GM10266 (cell line): Measurements from ENCODE around the gene AEN.
"Not testable (repeated sequence)": the region's sequence is repeated elsewhere in the genome, so short reads cannot be mapped to it uniquely, and the experiment has no call there.

Experiments used
- DNase-seq: peaks from one replicate; pipeline ENCODE4 v3.0.0; 2012; ENCODE audit errors: extremely low spot score
- CTCF ChIP-seq: IDR thresholded peaks from 2 replicates; pipeline ENCODE4 v1.5.1; 2012; ENCODE audit warnings: mild to moderate bottlenecking, low read depth; ENCODE audit not compliant: control insufficient read depth, insufficient read depth; ENCODE audit errors: missing control alignments

The AEN gene

GRCh38 chr15:88628018-88628654 lies 7.0 kb downstream of the AEN start:
- TF ChIP-seq CTCF, result no peak
- DNase-seq, result no peak

GRCh38 chr15:88629071-88629470 lies 7.9 kb downstream of the AEN start:
- no peak for TF ChIP-seq CTCF
- DNase-seq, result no peak

GRCh38 chr15:88630141-88630721 lies 9.1 kb downstream of the AEN start:
- no peak for DNase-seq
- TF ChIP-seq CTCF, result no peak

GRCh38 chr15:88630798-88631463 lies 9.8 kb downstream of the AEN start:
- DNase-seq, result no peak
- TF ChIP-seq CTCF, result no peak

DNA sequence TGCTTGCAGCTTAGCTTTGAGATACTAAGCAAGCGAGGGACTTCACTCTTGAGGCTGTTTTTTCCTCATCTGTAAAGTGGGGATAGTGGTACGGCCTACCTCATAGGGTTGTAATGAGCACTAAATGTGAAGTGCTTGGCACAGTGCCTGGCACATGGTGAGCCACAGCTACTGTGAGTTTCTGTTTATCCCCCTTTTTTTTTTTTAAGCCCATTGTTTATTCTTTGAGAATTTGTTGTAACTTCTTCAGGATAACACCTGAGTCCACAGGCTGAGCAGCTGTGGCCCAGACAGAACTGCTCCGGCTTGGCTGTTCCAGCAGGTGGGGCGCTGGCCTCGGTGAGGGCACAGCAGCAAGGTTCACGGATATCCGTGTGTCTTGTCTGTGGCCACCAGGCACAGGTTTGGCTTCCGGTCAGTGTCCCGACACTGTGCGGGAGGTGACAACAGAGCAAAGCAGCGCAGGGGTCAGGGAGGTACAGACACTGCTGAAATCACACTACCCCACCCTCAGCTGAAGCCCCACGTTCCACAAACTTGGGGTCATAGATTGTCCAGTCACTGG lies 10.4 kb downstream of the AEN start:
- TF ChIP-seq CTCF, result no peak
- DNase-seq, result no peak

GRCh38 chr15:88632797-88633196 lies 11.7 kb downstream of the AEN start:
- not testable (repeated sequence) for DNase-seq

GRCh38 chr15:88634449-88634848 lies 13.3 kb downstream of the AEN start:
- no peak for TF ChIP-seq CTCF
- no peak for DNase-seq

- no peak for DNase-seq
- TF ChIP-seq CTCF, result no peak
Observed at GRCh38 chr15:88635318-88635717, 14.2 kb downstream of the AEN start.
